Anterior cingulate cortex (tissue), 58 donors: Measurements from ENCODE around the gene ABCA8.

ENCODE experiments used
- DNase-seq, 58 donors: peaks; one replicate each; lab custom pipeline; 2025; lab: John Stamatoyannopoulos, UW

Gene ABCA8

DNA sequence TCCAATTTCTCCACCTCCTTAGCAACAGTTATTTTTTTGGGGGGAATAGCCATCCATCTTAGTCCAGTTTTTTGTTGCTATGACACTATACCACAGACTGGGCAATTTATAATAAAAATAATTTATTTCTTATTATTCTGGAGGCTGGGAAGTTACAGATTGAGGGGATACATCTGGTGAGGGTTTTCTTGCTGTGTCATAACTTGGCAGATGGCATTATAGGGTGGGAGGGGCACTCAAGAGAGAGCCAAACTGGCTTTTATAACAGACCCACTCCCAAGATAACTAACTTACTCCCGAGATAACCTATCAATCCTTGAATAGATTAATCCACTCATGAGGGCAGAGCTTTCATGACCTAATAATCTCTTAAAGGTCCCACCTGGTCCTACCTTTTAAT, 84.2 kb downstream of the ABCA8 start:
- no peak for DNase-seq

DNA sequence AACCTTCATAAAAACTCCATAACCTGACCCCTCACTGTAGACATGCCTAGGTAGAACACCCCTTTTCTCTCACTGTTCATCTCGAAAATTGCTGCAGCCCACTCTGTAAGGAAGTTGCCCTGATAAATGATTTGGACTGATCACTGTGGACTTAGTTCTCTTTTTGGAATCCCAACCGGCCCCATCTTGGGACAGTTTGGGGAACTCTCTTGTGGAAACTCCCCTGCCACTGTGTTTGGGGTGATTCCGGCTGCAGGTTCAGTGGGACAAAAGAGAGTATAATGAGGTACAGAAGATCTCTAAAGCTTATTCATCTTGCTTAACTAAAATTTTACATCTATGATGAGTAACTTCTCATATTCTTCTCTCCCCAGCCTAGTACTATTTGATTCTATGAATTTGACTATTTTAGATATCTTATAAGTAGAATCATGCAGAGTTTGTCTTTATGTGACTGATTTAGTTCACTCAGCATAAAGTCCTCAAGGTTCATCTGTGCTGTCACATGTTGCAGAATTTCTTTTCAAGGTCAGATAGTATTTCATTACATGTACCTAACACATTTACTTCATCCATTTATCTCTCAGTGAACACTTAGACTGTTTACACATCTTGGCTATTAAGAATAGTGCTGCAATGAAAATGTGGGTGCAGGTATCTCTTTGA, 84.9 kb downstream of the ABCA8 start:
- no peak for DNase-seq

DNA sequence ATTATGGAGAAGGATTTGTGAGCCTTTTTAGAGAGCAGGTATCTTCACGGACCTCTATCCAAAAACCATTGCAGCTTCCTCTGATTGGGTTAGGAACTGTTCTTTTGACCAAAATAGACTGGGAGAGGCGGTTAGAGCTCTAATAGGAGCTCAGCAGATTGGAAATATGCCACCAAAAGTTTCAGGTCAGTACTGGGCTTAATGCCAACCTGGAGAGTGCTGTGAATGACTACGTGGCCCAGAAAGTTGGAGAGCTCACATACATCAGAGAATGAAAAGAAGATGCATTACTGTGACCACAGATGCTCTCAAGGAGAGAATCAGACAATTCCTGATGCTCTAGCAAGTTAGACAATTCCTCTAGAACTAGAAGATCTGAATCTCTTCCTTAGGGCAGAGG, 86.5 kb downstream of the ABCA8 start:
- no peak for DNase-seq

DNA sequence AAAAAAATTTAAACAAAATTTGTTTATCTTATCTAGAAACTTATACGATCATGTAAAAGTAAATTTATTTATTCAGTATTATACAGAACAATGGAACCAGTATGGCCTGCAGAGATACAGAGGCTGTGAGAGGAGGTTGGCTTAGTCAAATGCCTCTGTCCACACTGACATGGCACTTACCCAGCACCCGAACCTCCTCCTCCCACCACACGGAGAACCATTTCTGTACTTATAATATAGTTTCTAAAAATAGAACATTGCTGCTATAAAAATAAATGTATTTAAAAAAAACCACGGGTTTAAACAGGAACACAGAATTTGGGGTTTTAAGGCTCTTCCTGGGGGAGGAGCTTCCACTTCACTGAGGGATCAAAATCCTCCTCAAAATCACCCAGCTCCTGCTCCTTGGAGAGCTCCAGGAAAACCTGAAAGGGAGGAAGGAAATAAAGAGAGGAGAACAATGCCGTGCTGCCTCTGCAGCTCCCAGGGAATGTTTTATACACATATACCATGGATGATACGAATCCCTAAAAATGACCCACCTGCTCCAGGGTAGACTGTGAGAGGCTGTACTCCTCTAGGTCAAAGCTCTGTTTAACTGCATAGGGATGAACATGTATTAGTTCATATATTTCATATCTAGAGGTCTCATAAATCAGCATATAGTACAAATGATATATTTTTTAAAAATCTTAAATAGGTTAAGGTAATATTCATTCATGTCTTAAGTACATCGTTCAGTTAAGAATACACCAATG, 87.3 kb downstream of the ABCA8 start:
- DNase-seq = no peak

DNA sequence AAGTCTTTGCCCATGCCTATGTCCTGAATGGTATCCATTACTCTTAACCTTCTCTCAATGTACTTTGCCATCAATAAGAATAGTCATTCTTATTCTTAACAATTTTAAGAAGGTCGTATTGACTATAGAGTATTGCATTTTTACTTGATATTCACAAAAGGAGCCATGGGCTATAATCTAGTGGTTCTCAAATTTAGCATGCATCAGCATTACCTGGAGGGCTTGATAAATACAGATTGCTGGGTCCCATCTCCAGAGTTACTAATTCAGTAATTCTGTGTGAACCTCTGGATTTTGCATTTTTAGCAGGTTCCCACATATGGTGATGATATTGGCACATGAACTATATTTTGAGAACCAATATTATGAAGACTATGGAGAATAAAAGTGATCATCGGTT, 89.6 kb downstream of the ABCA8 start:
- DNase-seq = no peak

DNA sequence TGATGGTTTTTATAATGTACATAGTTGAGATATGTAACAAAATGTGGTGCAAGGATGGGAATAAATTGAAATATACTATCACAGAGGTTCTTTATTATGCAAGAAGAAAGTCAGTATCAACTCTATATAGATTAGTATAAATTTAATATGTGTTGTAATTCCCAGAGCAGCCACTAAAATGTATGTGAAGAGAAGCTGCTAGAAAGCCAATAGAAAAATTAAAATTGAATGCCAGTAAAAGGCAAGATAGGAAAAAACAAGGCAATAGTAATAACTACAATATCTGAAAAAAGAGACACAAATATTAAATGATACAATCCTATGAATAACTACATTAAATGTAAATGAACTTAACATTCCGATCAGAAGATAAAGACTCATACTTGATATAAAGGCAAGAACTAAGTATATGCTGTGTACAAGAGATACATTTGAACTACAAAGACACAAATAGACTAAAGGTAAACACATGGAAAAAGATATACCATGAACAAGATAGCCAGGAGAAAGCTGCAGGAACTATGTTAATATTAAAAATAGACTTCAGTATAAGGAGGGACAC, 92.0 kb downstream of the ABCA8 start:
- DNase-seq = no peak

DNA sequence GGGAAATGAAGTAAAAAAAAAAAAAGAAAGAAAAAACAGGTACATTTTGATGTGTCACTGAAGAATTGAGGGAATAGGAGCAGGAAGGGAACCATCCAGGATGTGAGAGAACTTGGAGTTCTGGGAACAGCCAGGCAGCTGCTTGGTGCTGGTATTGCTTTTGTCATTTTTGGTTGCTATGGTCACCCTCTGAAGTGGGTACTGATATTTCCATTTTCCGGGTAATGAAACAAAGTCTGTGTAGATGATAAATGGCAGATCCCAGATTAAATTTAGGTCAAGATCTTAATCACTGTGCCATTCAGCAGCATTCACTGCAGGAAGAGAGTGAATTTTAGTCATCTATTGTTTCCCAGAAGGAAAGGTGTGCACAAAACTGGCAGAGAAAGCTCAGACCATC, 93.6 kb downstream of the ABCA8 start:
- DNase-seq = no peak

DNA sequence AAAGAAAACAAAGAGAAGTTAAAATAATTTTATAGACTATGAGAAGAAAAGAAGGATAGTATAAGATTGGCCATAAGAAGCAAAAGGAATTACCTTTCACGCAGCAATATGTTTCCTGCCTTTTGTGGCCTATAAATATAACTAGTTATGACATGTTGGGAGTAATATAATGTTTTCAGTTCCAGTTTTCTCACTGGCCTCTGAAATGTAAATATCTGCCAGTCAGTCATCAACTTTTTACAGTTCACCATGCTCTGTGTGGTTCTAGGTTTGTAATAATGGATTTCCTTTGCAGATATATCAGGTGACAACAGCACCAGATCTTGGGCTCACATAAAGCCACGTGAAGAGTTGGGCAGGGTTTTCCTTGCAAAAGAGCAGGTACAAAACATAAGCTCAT, 94.3 kb downstream of the ABCA8 start:
- no peak for DNase-seq

DNA sequence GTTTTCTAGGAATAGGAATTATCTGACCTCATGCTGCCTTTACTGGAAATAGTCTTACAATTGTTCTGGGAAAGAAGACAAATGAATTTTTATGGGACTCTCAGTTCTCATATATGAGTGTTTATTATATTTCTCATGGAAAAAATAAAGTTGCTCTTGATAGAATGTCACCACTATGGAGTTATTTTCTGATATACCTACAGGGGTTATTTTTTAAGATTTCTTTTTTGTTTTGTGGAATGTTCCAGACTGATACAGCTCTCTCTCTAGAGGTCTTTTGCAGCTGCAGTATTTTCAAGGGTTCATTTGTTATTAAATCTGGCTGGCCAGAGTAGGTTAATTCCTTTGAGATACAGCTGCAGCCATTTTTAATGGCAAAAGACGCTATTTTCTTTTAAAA, 100.7 kb downstream of the ABCA8 start:
- DNase-seq = no peak

DNA sequence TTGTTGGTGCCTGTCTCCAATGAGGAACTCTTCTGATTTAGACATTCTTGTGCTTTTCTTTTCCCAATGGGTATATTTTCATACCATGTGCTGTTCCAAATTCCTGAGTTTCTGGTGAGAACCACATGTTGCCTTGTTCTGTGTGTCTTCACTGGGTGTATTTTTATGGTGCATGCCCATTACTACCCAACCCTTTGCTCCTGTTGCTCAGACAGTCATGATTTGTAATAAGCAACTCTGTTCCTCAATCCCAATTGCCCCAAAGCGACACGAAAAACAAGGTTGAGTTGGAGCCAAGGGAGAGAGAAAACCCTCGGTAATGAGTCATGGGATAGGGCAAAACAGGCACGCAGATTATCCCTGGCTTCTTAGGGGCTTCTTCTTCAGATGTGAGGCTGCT, 101.8 kb downstream of the ABCA8 start:
- no peak for DNase-seq

DNA sequence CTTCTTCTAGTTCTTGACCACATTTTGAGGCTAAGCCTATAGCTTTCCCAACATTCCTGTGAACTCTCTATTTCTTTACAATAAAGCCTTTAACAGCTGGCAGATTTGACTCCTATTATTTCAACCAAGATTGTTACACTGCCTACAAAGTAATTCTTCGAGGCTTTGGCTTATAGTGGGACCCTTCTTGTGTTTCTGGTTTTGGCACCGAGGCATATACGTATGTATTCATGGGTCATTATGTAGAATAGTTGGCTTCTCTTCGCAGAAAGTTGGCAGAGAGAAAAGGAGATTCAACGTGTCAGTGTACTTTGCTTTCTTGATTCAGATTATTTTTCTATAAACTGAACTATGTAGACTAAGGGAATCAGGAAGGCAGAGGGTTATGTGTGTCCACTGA, 102.2 kb downstream of the ABCA8 start:
- no peak for DNase-seq

DNA sequence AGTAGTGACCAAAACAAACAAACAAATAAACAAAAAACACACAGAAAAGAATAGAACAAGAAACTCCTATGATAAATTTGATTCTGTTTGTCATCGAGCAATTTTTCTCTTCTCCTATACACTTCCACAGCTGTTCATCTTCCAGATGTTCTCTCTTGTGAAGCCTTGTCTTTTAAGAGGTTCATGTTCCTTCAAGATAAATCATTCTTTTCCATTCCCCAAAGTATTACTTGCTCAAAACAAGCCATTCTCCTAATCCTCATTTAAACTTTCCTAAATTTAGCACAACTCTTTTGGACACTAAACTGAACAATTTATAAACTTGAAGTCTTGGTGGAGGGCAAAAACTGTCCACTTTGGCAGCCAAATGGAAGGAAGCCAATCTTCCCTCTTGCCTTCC, 103.3 kb downstream of the ABCA8 start:
- DNase-seq = no peak

DNA sequence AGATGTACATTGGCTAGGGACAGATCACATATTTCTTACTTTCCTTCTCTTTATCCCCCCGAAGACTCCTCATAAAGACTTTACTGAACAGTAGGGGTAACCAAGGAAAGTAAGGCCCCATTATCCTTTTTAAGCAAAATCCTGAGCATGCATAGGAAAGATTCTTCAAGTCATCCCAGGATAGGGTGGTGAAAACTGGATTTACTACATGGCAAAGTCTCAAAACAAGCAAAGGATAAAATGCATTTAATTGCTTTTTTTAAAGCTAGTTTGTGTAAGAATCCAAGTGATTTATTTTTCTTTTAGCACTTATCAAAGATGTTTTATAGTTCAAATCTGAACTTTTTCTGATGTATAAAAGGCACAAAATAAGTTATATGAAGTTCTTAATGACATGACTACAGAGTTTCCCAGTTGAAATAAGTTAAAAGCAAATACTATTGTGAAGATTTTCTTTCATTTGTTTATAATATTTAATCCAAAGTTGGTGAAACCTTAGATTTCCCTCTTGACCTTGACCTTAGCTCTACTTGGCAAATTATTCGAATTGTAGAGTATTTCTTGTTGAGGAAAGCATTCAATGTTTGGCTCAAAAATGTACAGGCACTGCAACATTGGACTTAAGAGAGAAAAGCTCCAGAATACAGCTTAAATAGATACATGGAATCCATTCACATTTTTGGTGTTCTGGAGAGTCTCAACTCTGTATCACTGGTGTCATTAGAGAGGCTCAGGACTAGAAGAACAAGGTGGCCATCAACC, 104.3 kb downstream of the ABCA8 start:
- no peak for DNase-seq

DNA sequence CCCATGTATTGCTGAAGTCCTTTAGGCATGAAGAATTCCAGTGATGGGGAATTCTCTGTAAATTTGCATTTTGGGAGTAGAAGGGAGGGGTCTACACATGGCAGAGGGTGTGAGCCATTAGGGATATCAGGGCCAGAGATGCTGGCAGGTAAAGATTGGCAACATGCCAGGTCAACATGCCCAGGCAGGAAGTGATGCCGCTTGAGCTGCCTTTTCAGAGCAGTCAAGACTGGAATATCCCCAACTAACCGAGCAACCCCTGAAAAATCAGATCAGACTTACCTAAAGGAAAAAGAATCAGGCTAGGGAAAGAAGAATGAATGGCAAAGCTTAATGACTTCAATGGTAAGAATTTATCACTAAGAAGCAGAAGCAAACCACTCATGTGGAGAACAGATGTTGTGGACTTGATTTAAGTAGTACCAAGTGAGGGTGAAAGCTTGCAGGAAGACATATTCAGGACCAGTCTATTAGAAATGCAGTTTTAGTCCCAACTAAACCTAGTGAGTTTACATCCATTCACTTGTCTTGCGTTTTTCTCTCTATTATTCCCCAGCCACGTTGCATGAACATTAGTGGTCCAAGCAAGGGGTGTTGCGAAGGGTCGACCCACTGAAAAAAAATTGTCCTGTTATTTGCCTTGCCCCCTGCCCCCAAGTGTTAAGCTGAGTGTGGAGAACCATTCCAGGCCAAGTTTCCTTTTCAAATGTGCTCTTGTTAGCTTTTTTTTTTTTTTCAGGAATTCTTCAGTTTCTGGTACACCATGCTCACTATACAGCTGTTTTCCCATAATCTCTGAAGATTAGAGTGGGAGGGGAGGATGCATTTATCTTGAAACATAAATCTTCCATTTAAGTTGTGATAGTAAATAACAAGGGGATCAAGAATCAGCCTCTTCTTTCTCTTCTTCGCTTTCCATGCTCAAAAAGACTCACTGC, 105.2 kb downstream of the ABCA8 start:
- DNase-seq = no peak

DNA sequence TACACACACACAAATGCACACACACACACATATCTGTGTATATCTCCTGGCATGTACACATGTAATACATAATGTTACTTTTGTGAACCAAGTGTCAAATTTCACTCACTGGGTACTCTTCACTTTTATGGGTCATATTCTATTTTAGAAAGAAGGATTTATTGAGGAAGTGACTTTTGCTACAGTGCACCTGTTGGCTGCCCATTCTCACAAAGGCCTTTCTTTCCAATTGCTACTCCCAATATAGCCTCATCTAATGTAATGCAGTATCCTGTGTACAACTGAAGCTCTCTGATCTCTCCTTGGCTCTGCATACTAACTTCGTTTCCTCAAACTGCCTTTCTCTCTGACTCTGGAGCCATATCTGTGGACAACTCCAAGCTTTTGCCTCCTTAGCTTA, 107.5 kb downstream of the ABCA8 start:
- DNase-seq = no peak

DNA sequence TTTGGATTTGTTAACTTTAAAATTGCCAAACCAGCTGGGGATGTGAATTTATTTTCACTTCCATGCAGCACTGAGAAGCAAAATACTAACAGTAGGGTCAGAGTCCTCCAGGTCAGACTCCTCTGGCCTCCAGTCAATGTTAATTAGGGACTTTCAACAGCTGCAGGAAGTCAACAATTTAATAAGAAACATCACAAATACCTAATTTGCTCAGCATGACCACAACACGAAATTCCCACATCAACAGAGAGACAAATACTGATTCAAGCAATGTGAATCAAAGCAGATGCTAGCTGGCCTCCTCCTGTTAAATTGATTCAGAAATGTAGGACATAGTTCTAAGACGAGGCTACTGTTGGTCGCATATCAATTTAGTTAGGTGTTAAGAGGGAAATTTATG, 111.7 kb downstream of the ABCA8 start:
- no peak for DNase-seq

DNA sequence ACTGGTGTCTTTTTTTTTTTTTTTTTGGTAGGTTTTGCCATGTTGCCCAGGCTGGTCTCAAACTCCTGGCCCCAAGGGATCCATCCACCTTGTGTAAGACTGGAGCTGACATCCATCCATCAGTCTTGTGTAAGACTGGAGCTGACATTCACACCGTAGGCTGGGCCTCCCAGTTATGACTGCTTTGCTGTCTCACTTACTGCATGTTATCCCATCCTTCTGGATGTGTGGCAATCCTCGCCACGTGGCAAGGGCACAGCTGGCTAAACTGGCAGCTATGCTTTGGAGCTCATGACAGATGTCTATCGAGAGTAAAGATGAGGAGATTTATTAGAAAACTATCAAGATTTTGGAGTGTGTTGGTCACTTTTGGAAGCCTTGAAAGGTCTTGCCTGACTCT, 115.1 kb downstream of the ABCA8 start:
- DNase-seq = peak in 11 of 58 donors; percentile 2 to 35 (median 6)

DNA sequence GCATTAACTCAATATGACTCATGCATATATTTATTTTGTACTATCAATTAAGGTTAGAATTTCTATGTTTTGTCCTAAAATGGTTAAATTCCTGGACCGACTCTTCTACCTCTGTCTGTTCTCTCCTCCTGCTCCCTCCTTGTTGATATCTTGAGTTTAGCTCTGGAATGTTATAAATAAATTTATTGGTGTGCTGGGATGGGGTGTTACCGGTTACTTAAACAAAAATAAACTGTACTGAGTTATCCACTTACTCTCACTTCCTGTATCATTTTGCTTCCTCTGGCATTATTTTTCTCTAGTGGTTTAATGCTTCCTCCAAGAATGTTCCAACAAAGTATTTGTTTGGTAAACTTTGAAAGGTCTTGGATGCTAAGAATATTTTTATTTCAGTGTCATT, 120.1 kb downstream of the ABCA8 start:
- no peak for DNase-seq

DNA sequence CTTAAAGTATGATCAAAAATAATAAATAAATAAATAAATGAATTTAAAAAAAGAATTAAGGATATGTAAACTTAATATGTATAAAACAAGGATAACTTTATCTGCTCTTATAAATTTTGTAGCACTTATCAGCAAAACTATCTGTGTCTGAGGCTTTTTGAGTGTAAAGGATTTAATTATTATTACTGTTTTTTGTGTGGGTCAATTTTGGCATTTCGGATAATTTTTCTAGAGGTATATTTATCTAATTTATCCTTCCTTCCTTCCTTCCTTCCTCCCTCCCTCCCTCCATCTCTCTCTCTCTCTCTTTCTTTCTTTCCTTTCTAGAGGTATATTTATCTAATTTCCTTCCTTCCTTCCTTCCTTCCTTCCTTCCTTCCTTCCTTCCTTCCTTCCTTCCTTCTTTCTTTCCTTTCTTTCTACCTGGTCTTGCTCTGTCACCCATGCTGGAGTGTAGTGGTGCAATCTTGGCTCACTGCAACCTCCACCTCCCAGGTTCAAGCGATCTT, 120.8 kb downstream of the ABCA8 start:
- DNase-seq = no peak
